ENCODE data around the gene ZBTB14.

GRCh38 chr18:5339202-5339834 lies 43.8 kb upstream of the ZBTB14 start:
- TF ChIP-seq EZH2 (IDR thresholded peaks at IDR 0.05), result no peak
- TF ChIP-seq CTCF (IDR thresholded peaks at IDR 0.05), result no peak
